Measurements from ENCODE around the gene PLPPR4. TPM values are rescaled to one million over a fixed set of nuclear protein-coding genes. Genes with fewer than 3 reads are reported as not detected.

Gene PLPPR4
- total RNA-seq, 1 donor from 2014 or later = not detected

DNA sequence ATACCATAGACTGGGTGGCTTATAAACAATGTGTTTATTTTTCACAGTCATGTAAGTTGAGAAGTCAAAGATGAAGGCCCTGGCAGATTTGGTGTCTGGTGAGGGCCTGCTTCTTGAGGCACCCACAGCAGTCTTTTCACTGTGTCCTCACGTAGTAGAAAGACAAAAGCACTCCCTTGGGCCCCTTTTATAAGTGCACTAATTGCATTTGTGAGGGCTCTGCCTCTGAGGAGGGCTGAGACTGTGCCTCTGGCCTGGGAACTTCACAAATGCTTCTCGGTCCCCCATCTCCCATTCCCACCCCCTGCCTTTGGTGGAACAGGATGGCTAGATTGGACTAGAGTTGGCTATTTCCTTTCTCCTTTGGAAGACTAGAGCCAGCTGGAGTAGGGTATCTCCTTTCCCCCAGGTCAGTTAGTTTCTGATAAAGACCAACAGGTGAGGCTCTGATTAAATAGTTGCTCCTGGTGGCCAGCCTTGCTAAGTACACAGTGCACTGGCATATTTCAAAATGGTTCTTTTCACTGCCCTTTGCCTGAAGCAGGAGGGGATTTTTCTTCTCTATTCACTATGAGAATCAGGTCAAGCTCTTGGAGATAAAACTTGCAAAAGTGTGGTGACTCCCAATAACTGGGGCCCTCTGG lies 82.9 kb downstream of the PLPPR4 start:
- intact Hi-C loops (cut with micrococcal nuclease) = no loop called here

DNA sequence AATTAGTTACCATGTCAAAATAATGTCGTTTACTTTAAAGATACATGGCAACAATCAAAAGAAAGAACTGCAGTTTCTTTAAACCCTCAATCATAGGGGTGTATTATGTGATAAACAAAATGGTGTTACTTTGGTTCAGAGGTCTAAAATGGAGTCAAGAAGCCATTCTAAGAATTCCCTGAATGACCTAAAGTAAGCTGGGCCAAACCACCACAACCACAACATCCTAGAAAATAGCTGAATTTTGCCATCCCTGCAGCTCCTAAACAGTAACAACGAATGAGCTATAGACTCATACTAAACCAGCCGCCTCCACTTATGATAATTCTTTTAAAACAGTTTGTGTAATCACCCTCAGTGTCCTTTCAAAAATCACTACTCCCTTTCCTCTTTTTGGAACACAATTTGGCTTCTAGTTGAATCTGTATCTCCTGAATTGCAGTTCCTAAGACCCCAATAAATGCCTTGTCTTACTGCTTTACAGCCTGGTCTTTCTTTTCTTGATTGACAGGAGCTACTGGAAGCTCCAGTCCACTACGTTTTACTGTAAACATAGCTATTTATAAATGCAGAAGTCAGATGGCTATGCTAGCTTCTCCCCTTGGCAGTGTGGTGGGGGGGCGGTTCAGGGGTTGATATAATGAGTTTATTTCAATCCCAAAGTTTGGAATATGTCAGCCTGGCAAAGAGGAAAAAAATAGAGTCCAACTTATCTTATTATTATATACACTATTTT lies 84.3 kb downstream of the PLPPR4 start:
- intact Hi-C loops (cut with micrococcal nuclease) = no loop called here

DNA sequence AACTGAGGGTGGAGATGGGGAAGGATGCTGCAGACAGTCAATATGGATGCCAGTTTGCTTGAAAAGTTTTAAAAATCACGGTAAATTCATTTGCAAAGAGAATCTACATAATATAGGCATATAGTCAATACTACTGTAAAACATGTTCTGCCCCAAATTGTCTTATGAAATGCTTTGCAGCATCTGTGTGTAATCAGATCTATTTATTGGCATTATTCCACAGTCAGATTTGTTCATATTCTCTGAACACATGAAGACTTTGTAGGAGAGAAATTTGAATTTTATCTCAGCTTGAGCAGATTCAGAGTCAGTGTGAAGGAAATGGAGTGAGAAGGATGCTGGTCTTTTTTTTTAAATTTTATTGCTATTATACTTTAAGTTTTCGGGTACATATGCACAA lies 88.5 kb downstream of the PLPPR4 start:
- intact Hi-C loops (cut with micrococcal nuclease) = no loop called here

DNA sequence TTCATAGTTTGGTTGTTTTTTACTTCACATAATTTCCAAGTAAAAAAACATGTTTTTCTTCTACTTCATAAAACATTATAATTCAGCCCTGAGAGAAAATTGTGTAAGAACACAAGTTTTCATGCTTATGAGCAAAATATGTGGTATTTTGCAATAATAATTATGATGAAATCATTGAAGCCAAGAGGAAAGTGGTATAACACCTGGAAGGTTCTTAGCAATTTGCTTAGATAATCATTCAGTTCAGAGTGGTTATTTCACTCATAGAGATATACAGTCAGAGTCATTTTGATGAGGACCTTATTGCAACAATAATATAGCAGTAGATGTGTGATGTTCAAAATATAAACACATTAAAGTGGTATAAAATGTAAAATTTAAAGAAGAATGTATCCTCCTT lies 94.5 kb downstream of the PLPPR4 start:
- intact Hi-C loops (cut with micrococcal nuclease) = no loop called here
